ENCODE measurements around the gene CDC45.

DNA sequence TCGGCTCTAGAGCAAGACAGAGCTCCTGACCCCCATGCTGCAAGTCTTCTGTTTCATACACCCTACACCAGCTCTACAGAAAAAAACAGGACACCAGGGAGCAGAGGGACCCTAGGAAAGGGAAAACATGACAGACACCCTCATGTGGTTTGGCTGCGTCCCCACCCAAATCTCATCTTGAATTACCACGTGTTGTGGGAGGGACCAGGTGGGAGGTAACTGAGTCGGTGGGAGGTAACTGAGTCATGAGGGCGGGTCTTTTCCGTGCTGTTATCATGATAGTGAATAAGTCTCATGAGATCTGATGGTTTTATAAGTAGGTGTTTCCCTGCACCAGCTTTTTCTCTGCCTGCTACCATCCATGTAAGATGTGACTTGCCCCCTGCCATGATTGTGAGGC, 25.6 kb upstream of the CDC45 start:
- TF ChIP-seq GATA2 (IDR thresholded peaks at IDR 0.05; ENCODE audit: low read depth, low read length) (no peak), GATA3 (IDR thresholded peaks at IDR 0.05; ENCODE audit: low read depth, low read length) (no peak)

Measured in SH-SY5Y (cell line).